GM18502 (cell line): Measurements from ENCODE around the gene FAM234B.
"Not testable (repeated sequence)": the region's sequence is repeated elsewhere in the genome, so short reads cannot be mapped to it uniquely, and the experiment has no call there.

Source experiments
- ATAC-seq: cut with Tn5 transposase; IDR thresholded peaks from one replicate; pipeline ENCODE4 v1.9.1; 2021; ENCODE audit warnings: mild to moderate bottlenecking; ENCODE audit not compliant: unreplicated experiment, poor library complexity

The FAM234B gene

GRCh38 chr12:13023811-13024530, 20.2 kb upstream of the FAM234B start:
- ATAC-seq: no peak

- no peak for ATAC-seq
These were observed 19.7 kb upstream of the FAM234B start for GRCh38 chr12:13024531-13024916.

- ATAC-seq: no peak
These were observed 17.9 kb upstream of the FAM234B start for GRCh38 chr12:13026286-13026685.

- no peak for ATAC-seq
These were observed 17.1 kb upstream of the FAM234B start for GRCh38 chr12:13027032-13027431.

GRCh38 chr12:13027508-13027907, 16.7 kb upstream of the FAM234B start:
- no peak for ATAC-seq

GRCh38 chr12:13028825-13029570, 15.2 kb upstream of the FAM234B start:
- ATAC-seq: no peak

- no peak for ATAC-seq
These were observed 13.5 kb upstream of the FAM234B start for GRCh38 chr12:13030541-13031291.

GRCh38 chr12:13032164-13032563, 12.0 kb upstream of the FAM234B start:
- ATAC-seq: no peak

GRCh38 chr12:13033476-13033875, 10.7 kb upstream of the FAM234B start:
- no peak for ATAC-seq

- not testable (repeated sequence) for ATAC-seq
These were observed 8.8 kb upstream of the FAM234B start for GRCh38 chr12:13035335-13035734.

GRCh38 chr12:13036881-13037280, 7.3 kb upstream of the FAM234B start:
- no peak for ATAC-seq

- ATAC-seq: no peak
These were observed 5.6 kb upstream of the FAM234B start for GRCh38 chr12:13038491-13039161.

- no peak for ATAC-seq
These were observed 4.7 kb upstream of the FAM234B start for GRCh38 chr12:13039328-13039956.

- ATAC-seq: no peak
These were observed 3.0 kb upstream of the FAM234B start for GRCh38 chr12:13041224-13041623.

- no peak for ATAC-seq
These were observed 1.4 kb upstream of the FAM234B start for GRCh38 chr12:13042666-13043230.

GRCh38 chr12:13044906-13045299, 722 bp downstream of the FAM234B start:
- no peak for ATAC-seq

GRCh38 chr12:13045816-13046215, 1.6 kb downstream of the FAM234B start:
- ATAC-seq: no peak

- ATAC-seq: no peak
These were observed 2.8 kb downstream of the FAM234B start for GRCh38 chr12:13046964-13047363.

GRCh38 chr12:13049816-13050215, 5.6 kb downstream of the FAM234B start:
- no peak for ATAC-seq

- no peak for ATAC-seq
These were observed 8.2 kb downstream of the FAM234B start for GRCh38 chr12:13052421-13052820.
